Endothelial cell of umbilical vein (primary cell): ENCODE data around the gene ABCB6.

Source experiments
- POLR2A ChIP-seq: IDR thresholded peaks from 2 replicates; pipeline ENCODE4 v1.6.1; 2012; ENCODE audit warnings: low read depth, mild to moderate bottlenecking, control low read depth, low read length
- TF ChIP-seq, protein P1 (sequence below): IDR thresholded peaks from 2 replicates; pipeline ENCODE4 v1.6.1; 2011; ENCODE audit not compliant: insufficient read depth, insufficient read length
- TF ChIP-seq, protein P2 (sequence below), 2 donors: IDR thresholded peaks; 1 replicate in 1 of 2; 2 replicates in 1 of 2; pipeline ENCODE4 v1.5.1; 2011; ENCODE audit warnings: low read length in 2 of 2, mild to moderate bottlenecking in 2 of 2, moderate library complexity in 2 of 2, control low read depth in 1 of 2, inconsistent platforms in 1 of 2, low read depth in 1 of 2; ENCODE audit not compliant: insufficient read depth in 1 of 2; ENCODE audit errors: extremely low read depth in 1 of 2

DNA sequence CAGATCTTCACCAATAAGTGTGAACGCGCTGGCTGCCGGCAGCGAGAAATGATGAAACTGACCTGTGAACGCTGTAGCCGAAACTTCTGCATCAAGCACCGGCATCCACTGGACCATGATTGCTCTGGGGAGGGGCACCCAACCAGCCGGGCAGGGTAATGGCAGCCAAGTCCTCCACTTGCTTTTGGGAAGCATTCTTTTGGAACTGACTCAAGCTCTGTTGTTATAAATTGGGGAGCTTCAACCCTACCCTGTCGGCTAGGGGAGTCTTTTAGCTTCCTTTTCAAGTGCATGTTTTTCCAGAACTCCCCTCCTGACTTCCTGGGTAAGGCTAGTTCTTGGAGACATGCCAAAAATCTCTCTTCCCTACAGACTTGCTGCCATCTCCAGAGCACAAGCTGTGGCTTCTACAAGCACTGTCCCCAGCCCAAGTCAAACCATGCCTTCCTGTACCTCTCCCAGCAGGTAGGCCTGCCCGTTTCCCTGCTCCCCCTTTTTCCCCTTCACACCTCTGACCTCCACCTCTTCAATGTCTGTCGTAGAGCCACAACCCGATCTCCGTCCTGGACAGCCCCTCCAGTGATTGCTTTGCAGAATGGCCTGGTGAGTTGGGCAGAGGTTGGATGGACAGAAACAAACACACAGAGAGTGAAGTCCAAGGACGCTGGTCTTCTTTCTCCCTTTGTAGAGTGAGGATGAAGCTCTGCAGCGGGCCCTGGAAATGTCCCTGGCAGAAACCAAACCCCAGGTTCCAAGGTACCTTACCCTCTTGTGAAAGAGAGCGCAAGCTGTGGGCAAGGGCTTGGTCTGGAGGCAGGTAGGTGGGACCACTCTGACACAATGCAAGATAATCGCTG is 10.6 kb downstream of the ABCB6 start:
- TF ChIP-seq, protein P1, sequence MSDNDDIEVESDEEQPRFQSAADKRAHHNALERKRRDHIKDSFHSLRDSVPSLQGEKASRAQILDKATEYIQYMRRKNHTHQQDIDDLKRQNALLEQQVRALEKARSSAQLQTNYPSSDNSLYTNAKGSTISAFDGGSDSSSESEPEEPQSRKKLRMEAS, result no peak
- no peak for TF ChIP-seq POLR2A
- TF ChIP-seq, protein P2, sequence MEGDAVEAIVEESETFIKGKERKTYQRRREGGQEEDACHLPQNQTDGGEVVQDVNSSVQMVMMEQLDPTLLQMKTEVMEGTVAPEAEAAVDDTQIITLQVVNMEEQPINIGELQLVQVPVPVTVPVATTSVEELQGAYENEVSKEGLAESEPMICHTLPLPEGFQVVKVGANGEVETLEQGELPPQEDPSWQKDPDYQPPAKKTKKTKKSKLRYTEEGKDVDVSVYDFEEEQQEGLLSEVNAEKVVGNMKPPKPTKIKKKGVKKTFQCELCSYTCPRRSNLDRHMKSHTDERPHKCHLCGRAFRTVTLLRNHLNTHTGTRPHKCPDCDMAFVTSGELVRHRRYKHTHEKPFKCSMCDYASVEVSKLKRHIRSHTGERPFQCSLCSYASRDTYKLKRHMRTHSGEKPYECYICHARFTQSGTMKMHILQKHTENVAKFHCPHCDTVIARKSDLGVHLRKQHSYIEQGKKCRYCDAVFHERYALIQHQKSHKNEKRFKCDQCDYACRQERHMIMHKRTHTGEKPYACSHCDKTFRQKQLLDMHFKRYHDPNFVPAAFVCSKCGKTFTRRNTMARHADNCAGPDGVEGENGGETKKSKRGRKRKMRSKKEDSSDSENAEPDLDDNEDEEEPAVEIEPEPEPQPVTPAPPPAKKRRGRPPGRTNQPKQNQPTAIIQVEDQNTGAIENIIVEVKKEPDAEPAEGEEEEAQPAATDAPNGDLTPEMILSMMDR (IDR thresholded peaks at IDR 0.05; ENCODE audit: extremely low read depth in 1 of 2, insufficient read depth in 1 of 2, low read depth in 1 of 2, low read length in 2 of 2), result no peak
